Peyer's patch (tissue), 4 donors: ENCODE results near the gene ACAP2.

Experiments used
- POLR2A ChIP-seq, 2 donors: fragments of 450-650 bp; IDR thresholded peaks; one replicate each; pipeline ENCODE4 v1.5.1; 2017; ENCODE audit warnings: antibody characterized with exemption in 2 of 2, mild to moderate bottlenecking in 2 of 2, moderate library complexity in 2 of 2
- TF ChIP-seq, protein P1 (sequence below), 6 experiments: fragments of 450-650 bp in 4 of 6; fragments of 200-600 bp in 2 of 6; sonication (generic) in 1 of 6; IDR thresholded peaks; one replicate each; pipeline ENCODE4 v1.5.1; 2017 to 2019; ENCODE audit warnings: antibody characterized with exemption in 6 of 6, mild to moderate bottlenecking in 3 of 6, moderate library complexity in 1 of 6

DNA sequence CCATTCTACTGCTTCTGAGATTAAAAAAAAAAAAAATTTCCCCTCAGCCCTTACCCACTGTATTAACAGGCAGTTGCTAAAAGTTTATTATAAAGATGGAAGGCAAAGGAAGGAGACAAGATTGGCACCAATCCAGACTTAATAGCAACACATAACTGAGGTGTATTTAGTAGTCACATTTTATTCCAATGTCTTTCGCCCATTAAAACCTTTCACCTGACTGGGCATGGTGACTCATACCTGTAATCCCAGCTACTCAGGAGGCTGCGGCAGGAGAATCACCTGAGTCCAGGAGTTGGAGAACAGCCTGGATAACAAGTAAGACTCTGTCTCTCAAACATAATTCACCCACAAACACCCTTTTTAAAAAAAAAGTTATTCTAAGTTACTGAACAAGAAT is 4.4 kb downstream of the ACAP2 start:
- TF ChIP-seq, protein P1, sequence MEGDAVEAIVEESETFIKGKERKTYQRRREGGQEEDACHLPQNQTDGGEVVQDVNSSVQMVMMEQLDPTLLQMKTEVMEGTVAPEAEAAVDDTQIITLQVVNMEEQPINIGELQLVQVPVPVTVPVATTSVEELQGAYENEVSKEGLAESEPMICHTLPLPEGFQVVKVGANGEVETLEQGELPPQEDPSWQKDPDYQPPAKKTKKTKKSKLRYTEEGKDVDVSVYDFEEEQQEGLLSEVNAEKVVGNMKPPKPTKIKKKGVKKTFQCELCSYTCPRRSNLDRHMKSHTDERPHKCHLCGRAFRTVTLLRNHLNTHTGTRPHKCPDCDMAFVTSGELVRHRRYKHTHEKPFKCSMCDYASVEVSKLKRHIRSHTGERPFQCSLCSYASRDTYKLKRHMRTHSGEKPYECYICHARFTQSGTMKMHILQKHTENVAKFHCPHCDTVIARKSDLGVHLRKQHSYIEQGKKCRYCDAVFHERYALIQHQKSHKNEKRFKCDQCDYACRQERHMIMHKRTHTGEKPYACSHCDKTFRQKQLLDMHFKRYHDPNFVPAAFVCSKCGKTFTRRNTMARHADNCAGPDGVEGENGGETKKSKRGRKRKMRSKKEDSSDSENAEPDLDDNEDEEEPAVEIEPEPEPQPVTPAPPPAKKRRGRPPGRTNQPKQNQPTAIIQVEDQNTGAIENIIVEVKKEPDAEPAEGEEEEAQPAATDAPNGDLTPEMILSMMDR (IDR thresholded peaks at IDR 0.05), result no peak
- no peak for TF ChIP-seq POLR2A (IDR thresholded peaks at IDR 0.05)
